H1 (cell line): ENCODE data around the gene RNF135. TPM values are rescaled to one million over a fixed set of nuclear protein-coding genes. Genes with fewer than 3 reads are reported as not detected.

Experiments
- CTCF ChIA-PET: fragments of 300-600 bp; sonication (Branson Sonifier 250); formaldehyde crosslinking; loops from one replicate; lab custom pipeline; 2021; ENCODE audit not compliant: partially characterized antibody; lab: Charles Lee
- POLR2A ChIA-PET: fragments of 300-600 bp; sonication (Branson Sonifier 250); formaldehyde crosslinking; loops from one replicate; lab custom pipeline; 2021; ENCODE audit warnings: inconsistent platforms; ENCODE audit not compliant: partially characterized antibody; lab: Charles Lee
- DNase-seq, 2 experiments: peaks; one replicate each; pipeline versions ENCODE4 v3.0.0 to v3.0.0-alpha.2; 2010 to 2022; ENCODE audit warnings: low spot score in 2 of 2, low read depth in 1 of 2, mixed read lengths in 1 of 2
- FAIRE-seq: peaks from 2 replicates; lab custom pipeline; 2011; peaks lifted over from hg19 to GRCh38; lab: Jason Lieb, UNC
- H2AFZ ChIP-seq: 2 replicates; pipeline ENCODE4 v1.8.1; 2012; ENCODE audit warnings: low read length, inconsistent platforms
- H2AK5ac ChIP-seq: 2 replicates; pipeline ENCODE4 v1.6.1; 2013; ENCODE audit warnings: low read depth, low read length
- H2BK120ac ChIP-seq: replicated peaks from 2 replicates; pipeline ENCODE3; 2013; ENCODE audit warnings: low read depth, low read length, inconsistent platforms
- H2BK12ac ChIP-seq: 2 replicates; pipeline ENCODE4 v1.6.1; 2013; ENCODE audit warnings: low read depth, low read length
- H2BK15ac ChIP-seq: 2 replicates; pipeline ENCODE4 v1.6.1; 2013; ENCODE audit warnings: low read length
- H2BK20ac ChIP-seq: 2 replicates; pipeline ENCODE4 v1.6.1; 2013; ENCODE audit warnings: low read length
- H2BK5ac ChIP-seq: 2 replicates; pipeline ENCODE4 v1.6.1; 2013; ENCODE audit warnings: low read depth, low read length
- H3K14ac ChIP-seq: 2 replicates; pipeline ENCODE4 v1.6.1; 2013; ENCODE audit warnings: inconsistent platforms; ENCODE audit not compliant: insufficient read length
- H3K18ac ChIP-seq: 2 replicates; pipeline ENCODE4 v1.6.1; 2013; ENCODE audit warnings: low read length; ENCODE audit errors: extremely low read depth
- H3K23ac ChIP-seq: 2 replicates; pipeline ENCODE4 v1.6.1; 2013; ENCODE audit warnings: inconsistent platforms; ENCODE audit not compliant: insufficient read length
- H3K23me2 ChIP-seq: 2 replicates; pipeline ENCODE4 v1.6.1; 2013; ENCODE audit warnings: low read depth, low read length
- H3K27ac ChIP-seq: 2 replicates; pipeline ENCODE4 v1.6.1; 2011; ENCODE audit warnings: low read depth, low read length, inconsistent platforms
- H3K27me3 ChIP-seq, 4 experiments: replicated peaks in 1 of 4; 1 replicate in 1 of 4; 2 replicates in 3 of 4; pipeline versions ENCODE4 v1.6.1 to v1.8.1; 2011 to 2013; ENCODE audit warnings: low read length in 3 of 4, mild to moderate bottlenecking in 3 of 4, inconsistent platforms in 2 of 4, mixed read lengths in 2 of 4, moderate library complexity in 1 of 4; ENCODE audit not compliant: control insufficient read depth in 3 of 4, insufficient read depth in 3 of 4; ENCODE audit errors: extremely low read depth in 1 of 4
- H3K36me3 ChIP-seq, 4 experiments: 2 replicates each; pipeline versions ENCODE4 v1.6.1 to v1.8.1; 2011 to 2013; ENCODE audit warnings: mild to moderate bottlenecking in 4 of 4, low read length in 3 of 4, moderate library complexity in 2 of 4, control low read depth in 1 of 4, inconsistent platforms in 1 of 4; ENCODE audit not compliant: insufficient read depth in 4 of 4, control insufficient read depth in 2 of 4
- H3K4ac ChIP-seq: replicated peaks from 2 replicates; pipeline ENCODE3; 2013; ENCODE audit warnings: low read length, low read depth, mixed read lengths, inconsistent platforms; ENCODE audit not compliant: insufficient read length
- H3K4me1 ChIP-seq, 4 experiments: replicated peaks in 1 of 4; 1 replicate in 1 of 4; 2 replicates in 3 of 4; pipeline versions ENCODE4 v1.6.1 to v1.8.1; 2011 to 2013; ENCODE audit warnings: low read length in 3 of 4, inconsistent platforms in 2 of 4, mixed read lengths in 1 of 4; ENCODE audit not compliant: insufficient read depth in 4 of 4, control insufficient read depth in 3 of 4
- H3K4me2 ChIP-seq, 2 experiments: 2 replicates each; pipeline versions ENCODE4 v1.6.1 to v1.8.1; 2011 to 2013; ENCODE audit warnings: low read depth in 2 of 2, low read length in 2 of 2, control low read depth in 1 of 2, inconsistent platforms in 1 of 2, mild to moderate bottlenecking in 1 of 2; ENCODE audit not compliant: insufficient read depth in 1 of 2
- H3K4me3 ChIP-seq, 4 experiments: fragments of 200-600, 300-600 bp in 1 of 4; sonication (generic), shearing (Covaris generic), sonication (Bioruptor Twin) in 1 of 4; 2 replicates each; pipeline versions ENCODE4 v1.5.1 to v1.8.1; 2011 to 2016; ENCODE audit warnings: low read length in 4 of 4, low read depth in 3 of 4, control low read depth in 2 of 4, inconsistent platforms in 2 of 4, mild to moderate bottlenecking in 2 of 4, mixed read lengths in 1 of 4, moderate library complexity in 1 of 4; ENCODE audit not compliant: insufficient read depth in 2 of 4; ENCODE audit errors: extremely low read depth in 1 of 4
- H3K56ac ChIP-seq: replicated peaks from 2 replicates; pipeline ENCODE3; 2013; ENCODE audit warnings: low read depth, mild to moderate bottlenecking, mixed read lengths, low read length, inconsistent platforms; ENCODE audit not compliant: insufficient read length
- H3K79me1 ChIP-seq: 2 replicates; pipeline ENCODE4 v1.6.1; 2013; ENCODE audit warnings: low read depth, low read length, control low read depth
- H3K79me2 ChIP-seq, 2 experiments: 2 replicates each; pipeline versions ENCODE4 v1.6.1 to v1.8.1; 2012 to 2013; ENCODE audit warnings: low read length in 2 of 2, mild to moderate bottlenecking in 2 of 2, inconsistent platforms in 1 of 2; ENCODE audit not compliant: insufficient read depth in 2 of 2, control insufficient read depth in 1 of 2
- H3K9ac ChIP-seq, 4 experiments: replicated peaks in 1 of 4; 1 replicate in 1 of 4; 2 replicates in 3 of 4; pipeline versions ENCODE4 v1.6.1 to v1.8.1; 2011 to 2013; ENCODE audit warnings: low read depth in 3 of 4, low read length in 3 of 4, control low read depth in 2 of 4, mild to moderate bottlenecking in 2 of 4, moderate library complexity in 2 of 4, inconsistent platforms in 1 of 4; ENCODE audit errors: extremely low read depth in 1 of 4
- H3K9me3 ChIP-seq, 2 experiments: 2 replicates each; pipeline versions ENCODE4 v1.6.1 to v1.8.1; 2012 to 2013; ENCODE audit warnings: mild to moderate bottlenecking in 2 of 2, moderate library complexity in 2 of 2, control low read depth in 1 of 2, inconsistent platforms in 1 of 2, low read depth in 1 of 2, low read length in 1 of 2, mixed read lengths in 1 of 2; ENCODE audit not compliant: insufficient read depth in 2 of 2
- H4K20me1 ChIP-seq, 2 experiments: replicated peaks in 1 of 2; 2 replicates each; pipeline versions ENCODE3 to v1.8.1; 2011 to 2013; ENCODE audit warnings: inconsistent platforms in 2 of 2, low read length in 2 of 2, mild to moderate bottlenecking in 1 of 2; ENCODE audit not compliant: insufficient read depth in 2 of 2, control insufficient read depth in 1 of 2
- H4K5ac ChIP-seq: 2 replicates; pipeline ENCODE4 v1.6.1; 2013; ENCODE audit warnings: low read length, low read depth, mixed read lengths, inconsistent platforms; ENCODE audit not compliant: insufficient read length
- H4K8ac ChIP-seq: 2 replicates; pipeline ENCODE4 v1.8.0; 2013; ENCODE audit warnings: mild to moderate bottlenecking, moderate library complexity, low read length, inconsistent platforms; ENCODE audit not compliant: insufficient read depth; ENCODE audit errors: extremely low read depth
- H4K91ac ChIP-seq: replicated peaks from 2 replicates; pipeline ENCODE3; 2013; ENCODE audit warnings: low read length, mixed read lengths, inconsistent platforms; ENCODE audit not compliant: insufficient read length
- BRCA1 ChIP-seq: IDR thresholded peaks from 2 replicates; pipeline ENCODE4 v1.6.1; 2012; ENCODE audit warnings: low read depth, low read length, improper control_type of control experiment
- CBX5 ChIP-seq: fragments of 300-800, 300-1000 bp; sonication (generic); IDR thresholded peaks from 2 replicates; pipeline ENCODE4 v1.7.1; 2016; ENCODE audit warnings: antibody characterized with exemption, low read length, low read depth
- E2F6 ChIP-seq: IDR thresholded peaks from 2 replicates; pipeline ENCODE4 v1.6.1; 2012; ENCODE audit warnings: inconsistent platforms
- EZH2 ChIP-seq: fragments of 200-600 bp; sonication (generic); IDR thresholded peaks from 2 replicates; pipeline ENCODE4 v1.7.1; 2012; ENCODE audit warnings: low read depth, mild to moderate bottlenecking, moderate library complexity, low read length, inconsistent platforms; ENCODE audit not compliant: severe bottlenecking
- FOSL1 ChIP-seq: IDR thresholded peaks from 2 replicates; pipeline ENCODE4 v1.6.1; 2011; ENCODE audit warnings: mild to moderate bottlenecking, low read depth, low read length, moderate library complexity; ENCODE audit not compliant: insufficient read depth
- GTF2F1 ChIP-seq: IDR thresholded peaks from 2 replicates; pipeline ENCODE4 v1.6.1; 2012; ENCODE audit warnings: low read depth, low read length, improper control_type of control experiment, borderline replicate concordance
- HDAC2 ChIP-seq, 2 experiments: fragments of 300-600 bp in 1 of 2; sonication (generic) in 1 of 2; IDR thresholded peaks; 2 replicates each; pipeline ENCODE4 v1.6.1; 2011 to 2012; ENCODE audit warnings: low read depth in 2 of 2, low read length in 2 of 2, mild to moderate bottlenecking in 2 of 2, moderate library complexity in 2 of 2, borderline replicate concordance in 1 of 2, inconsistent platforms in 1 of 2
- POU5F1 ChIP-seq: IDR thresholded peaks from 2 replicates; pipeline ENCODE4 v1.6.1; 2011; ENCODE audit warnings: low read depth, mild to moderate bottlenecking, low read length, moderate library complexity
- RFX5 ChIP-seq: IDR thresholded peaks from 2 replicates; pipeline ENCODE4 v1.6.1; 2011; ENCODE audit warnings: low read depth, low read length, improper control_type of control experiment, borderline replicate concordance
- SIN3A ChIP-seq, 2 experiments: IDR thresholded peaks in 1 of 2; conservative IDR thresholded peaks in 1 of 2; 2 replicates each; pipeline ENCODE4 v1.6.1; 2011 to 2012; ENCODE audit warnings: low read length in 2 of 2, improper control_type of control experiment in 1 of 2, low read depth in 1 of 2, mild to moderate bottlenecking in 1 of 2
- SP1 ChIP-seq: IDR thresholded peaks from 2 replicates; pipeline ENCODE4 v1.6.1; 2011; ENCODE audit warnings: low read depth, low read length
- SRF ChIP-seq: IDR thresholded peaks from 2 replicates; pipeline ENCODE4 v1.6.1; 2011; ENCODE audit warnings: mild to moderate bottlenecking, low read depth, low read length, moderate library complexity
- WGBS, 2 experiments: shearing (Covaris generic) in 1 of 2; methylation state at CpG; one replicate each; pipeline versions ENCODE4 v1.1.6 to v1.1.7; 2013 to 2015; ENCODE audit warnings: low lambda C conversion rate in 2 of 2, mixed read lengths in 2 of 2, inconsistent platforms in 1 of 2, low coverage in 1 of 2, missing lambda C conversion rate in 1 of 2; ENCODE audit not compliant: insufficient replicate concordance in 2 of 2, insufficient coverage in 1 of 2, insufficient read length in 1 of 2; ENCODE audit errors: extremely low coverage in 1 of 2, missing lambda C conversion rate in 1 of 2; 5-methylcytosine and 5-hydroxymethylcytosine counted together
- polyA plus RNA-seq, 7 experiments: library from polyadenylated mRNA; depleted of rRNA in 3 of 7; stranded (reverse) in 5 of 7; unstranded in 2 of 7; fragments of >200 nt in 5 of 7; fragments of 200-250 nt in 2 of 7; gene quantifications; 1 replicate in 5 of 7; 2 replicates in 1 of 7; 4 replicates in 1 of 7; pipeline versions ENCODE4 v1.2.1 to v1.2.3, GENCODE V29; 2011 to 2013; ENCODE audit warnings: missing spikeins in 2 of 7, mixed read lengths in 2 of 7
- total RNA-seq: library from RNA; stranded (reverse); fragmentation: NEBNext Ultra II Directional; extraction: Animal tissue kit (Norgen Biotek cat#: 25700); gene quantifications from 2 replicates; pipeline ENCODE4 v1.2.1, GENCODE V29; 2021

Gene RNF135
- total and polyA plus RNA-seq, 2 of the 8 experiments (the other 6 are each of a cell fraction or from before 2014, with no cell fraction given): 8.8 to 9.0 TPM

DNA sequence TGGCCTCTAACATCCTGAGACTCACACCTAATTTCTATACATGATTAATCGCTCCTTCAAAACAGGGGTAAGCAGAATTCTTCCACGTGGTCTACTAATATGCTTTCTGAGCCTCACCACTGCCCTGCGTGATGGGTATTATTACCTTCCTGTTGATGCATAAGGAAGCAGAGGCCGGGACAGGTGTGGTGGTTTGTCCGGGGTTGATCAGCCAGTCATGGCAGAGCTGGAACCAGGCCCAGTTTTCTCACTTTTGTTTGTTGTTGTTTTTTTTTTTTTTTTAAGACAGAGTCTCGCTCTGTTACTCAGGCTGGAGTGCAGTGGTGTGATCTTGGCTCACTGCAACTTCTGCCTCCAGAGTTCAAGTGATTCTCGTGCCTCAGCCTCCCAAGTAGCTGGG is 31.2 kb downstream of the RNF135 start:
- no peak for DNase-seq
- Histone ChIP-seq H2BK5ac (no peak overlapping the region), H2BK20ac (no peak overlapping the region), H3K27ac (no peak overlapping the region), H3K4me1 (no peaks in the 10 kb centered on the region), H3K18ac (no peak overlapping the region), H3K4me2 (no peak overlapping the region), H2AFZ (no peak overlapping the region), H3K4me3 (no peak overlapping the region), H3K27me3 (no peaks in the 10 kb centered on the region)
- TF ChIP-seq FOSL1 (no peak), E2F6 (no peak), SIN3A (conservative IDR thresholded peaks at IDR 0.05 in 1 of 2, IDR thresholded peaks at IDR 0.05 in 1 of 2; ENCODE audit: low read depth in 1 of 2, low read length in 2 of 2) (no peak), EZH2 (no peak), CBX5 (no peak), RFX5 (no peak), POU5F1 (no peak), GTF2F1 (no peak), BRCA1 (no peak), SRF (no peak), SP1 (no peak), HDAC2 (IDR thresholded peaks at IDR 0.05; ENCODE audit: borderline replicate concordance in 1 of 2, low read depth in 2 of 2, low read length in 2 of 2) (no peak)
- TF ChIP-seq, all 59 proteins: peak for 0
- POLR2A ChIA-PET: no interaction called here
- peaks cover 0 to 7% (median 3%) of the 10 kb centered on the region in 4 experiments; a peak in 5 of 8 replicates for H3K36me3 ChIP-seq
- no peaks in the 10 kb centered on the region for H3K79me1 ChIP-seq
- no peaks in the 10 kb centered on the region for H4K20me1 ChIP-seq
- FAIRE-seq: no peak
- CTCF ChIA-PET: interaction anchor here (0.6 to 0.7 kb wide), 2 partner anchors 10 to 355 kb away, joined by 3 read pairs; no protein-coding TSS in a partner anchor
- H3K9me3 ChIP-seq: no peaks in the 10 kb centered on the region
- WGBS, 2 experiments: 86% methylated on average over 6 of the region's 7 CpGs; no CpG with 5 or more reads in 1 of the 2 experiments
- no peak overlapping the region for H3K9ac ChIP-seq
- H4K5ac ChIP-seq: no peak overlapping the region
- no peak overlapping the region for H2AK5ac ChIP-seq
- H3K23me2 ChIP-seq: peaks cover 2% of the 10 kb centered on the region; the same call in 1 of the 2 replicates
- H4K8ac ChIP-seq: no peak overlapping the region
- no peak overlapping the region for H3K56ac ChIP-seq
- no peaks in the 10 kb centered on the region for H3K79me2 ChIP-seq
- no peak overlapping the region for H2BK12ac ChIP-seq
- H3K4ac ChIP-seq: no peak overlapping the region
- H3K23ac ChIP-seq: no peak overlapping the region
- no peak overlapping the region for H3K14ac ChIP-seq
- H2BK120ac ChIP-seq: no peak overlapping the region
- no peak overlapping the region for H2BK15ac ChIP-seq
- no peak overlapping the region for H4K91ac ChIP-seq
